GM19328 (cell line): Measurements from ENCODE around the gene ZFP1.

ENCODE experiments used
- ATAC-seq: cut with Tn5 transposase; IDR thresholded peaks from one replicate; pipeline ENCODE4 v1.9.1; 2021; ENCODE audit warnings: mild to moderate bottlenecking, moderate library complexity; ENCODE audit not compliant: unreplicated experiment

Gene ZFP1

DNA sequence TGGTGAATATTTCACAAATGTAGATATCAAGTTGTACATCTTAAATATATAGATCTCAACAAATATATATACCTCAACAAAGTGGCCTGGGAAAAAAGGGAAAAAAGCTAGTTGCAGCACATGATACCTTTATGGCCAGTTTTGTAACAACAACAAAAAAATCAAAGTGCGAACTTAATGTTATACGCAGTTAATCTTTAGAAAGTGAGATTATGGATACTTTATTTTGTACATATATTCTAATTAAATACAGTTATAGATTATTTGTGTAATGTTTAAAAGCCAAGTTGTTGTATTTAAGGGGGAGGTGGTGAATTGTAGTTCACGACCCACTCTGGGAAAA, 385 bp upstream of the ZFP1 start:
- no peak for ATAC-seq

DNA sequence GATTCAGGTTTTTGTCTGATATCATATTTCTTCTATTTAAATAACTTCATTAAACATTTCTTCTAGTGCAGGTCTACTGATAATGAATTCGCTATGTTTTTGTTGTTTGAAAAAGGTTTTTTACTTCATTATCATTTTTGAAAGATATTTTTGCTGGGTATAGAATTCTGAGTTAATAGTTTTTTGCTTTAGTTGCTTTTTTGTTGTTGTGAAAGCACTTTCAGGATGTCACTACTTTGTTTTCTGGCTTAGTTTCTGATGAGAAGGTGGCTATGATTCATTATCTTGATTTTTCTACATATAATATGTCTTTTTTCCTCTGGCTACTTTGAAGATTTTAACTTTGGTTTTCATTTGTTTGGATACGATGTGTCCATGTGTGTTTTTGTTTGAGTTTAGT, 3.5 kb downstream of the ZFP1 start:
- ATAC-seq = no peak

DNA sequence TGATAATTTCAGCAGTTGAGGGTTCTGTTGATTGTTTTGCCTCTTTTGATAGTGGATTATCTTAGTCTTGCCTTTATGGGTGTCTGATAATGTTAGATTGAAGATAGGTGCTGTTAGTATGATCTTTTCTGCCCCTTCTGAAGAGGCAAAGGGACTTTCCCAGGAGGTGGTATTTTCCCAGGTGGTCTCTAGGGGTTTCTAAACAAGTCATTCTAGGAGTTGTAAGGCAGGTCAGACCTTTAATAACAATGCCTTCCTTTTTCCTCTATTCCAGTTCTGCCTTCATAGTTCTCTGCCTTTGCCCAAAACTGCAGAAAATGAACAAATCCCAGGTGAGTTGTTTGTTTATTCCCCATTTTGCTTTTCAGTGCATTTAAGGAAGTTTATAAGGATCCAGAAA, 4.3 kb downstream of the ZFP1 start:
- ATAC-seq = no peak

DNA sequence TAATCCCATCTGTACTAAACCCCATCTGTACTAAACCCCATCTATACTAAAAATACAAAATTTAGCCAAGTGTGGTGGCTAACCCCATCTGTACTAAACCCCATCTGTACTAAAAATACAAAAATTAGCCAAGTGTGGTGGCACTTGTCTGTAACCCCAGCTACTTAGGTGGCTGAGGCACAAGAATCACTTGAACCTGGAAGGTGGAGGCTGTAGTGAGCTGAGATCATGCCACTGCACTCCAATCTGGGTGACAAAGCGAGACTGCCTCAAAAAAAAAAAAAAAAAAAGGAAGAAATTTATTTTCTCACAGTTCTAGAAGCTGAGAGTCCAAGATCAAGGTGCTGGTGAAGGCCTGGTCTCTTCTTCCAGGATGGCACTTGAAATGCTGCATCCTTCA, 12.1 kb downstream of the ZFP1 start:
- no peak for ATAC-seq

DNA sequence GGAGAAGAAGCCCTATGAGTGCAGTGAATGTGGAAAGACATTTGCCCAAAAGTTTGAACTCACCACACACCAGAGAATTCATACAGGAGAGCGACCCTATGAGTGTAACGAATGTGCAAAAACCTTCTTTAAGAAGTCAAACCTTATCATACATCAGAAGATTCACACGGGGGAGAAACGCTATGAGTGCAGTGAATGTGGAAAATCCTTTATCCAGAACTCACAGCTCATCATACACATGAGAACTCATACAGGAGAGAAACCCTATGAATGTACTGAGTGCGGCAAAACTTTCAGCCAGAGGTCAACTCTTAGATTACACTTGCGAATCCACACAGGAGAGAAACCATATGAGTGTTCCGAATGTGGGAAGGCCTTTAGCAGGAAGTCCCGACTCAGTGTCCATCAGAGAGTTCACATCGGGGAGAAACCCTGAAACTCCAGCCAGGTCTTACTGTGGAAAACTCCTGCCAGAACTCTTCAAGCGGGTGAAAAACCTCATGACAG, 21.6 kb downstream of the ZFP1 start:
- ATAC-seq = no peak

DNA sequence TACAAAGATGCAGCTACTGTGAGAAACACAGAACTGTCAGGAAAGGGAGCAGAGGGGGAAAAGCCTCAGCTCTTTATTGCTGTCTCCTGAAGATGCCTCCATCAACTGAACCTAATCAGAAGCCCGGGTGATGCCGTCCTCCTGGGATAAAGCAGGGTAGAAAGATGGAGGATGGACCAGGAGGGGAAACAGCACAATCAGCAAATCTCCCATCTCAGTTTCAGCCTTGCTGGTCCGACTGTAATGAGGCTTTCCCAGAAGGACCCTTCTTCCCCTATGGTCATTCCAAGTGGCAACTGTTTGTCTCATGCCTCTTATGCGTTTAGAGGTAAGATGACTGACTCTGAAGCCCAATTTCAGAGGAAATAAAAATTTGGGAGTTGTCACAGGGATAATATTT, 24.3 kb downstream of the ZFP1 start:
- ATAC-seq = no peak

DNA sequence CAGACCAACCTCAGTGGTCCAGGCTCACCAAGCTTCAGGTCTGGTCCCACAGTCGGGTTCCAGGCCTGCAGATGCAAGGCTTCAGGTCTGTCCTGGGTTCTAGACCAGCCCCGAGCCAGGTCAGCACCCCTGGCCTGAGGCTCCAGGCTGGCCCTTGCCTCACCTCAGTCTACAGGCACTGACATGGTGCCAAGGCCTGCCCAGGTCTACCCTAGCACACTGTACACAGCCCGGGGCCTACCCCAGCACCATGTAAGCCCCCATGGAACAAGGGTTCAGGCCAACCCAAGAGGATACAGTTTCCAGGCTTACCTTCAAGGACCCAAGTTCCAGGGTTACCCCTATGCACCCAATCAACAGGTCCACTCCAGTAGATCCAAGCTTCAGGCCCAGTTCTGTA, 26.8 kb downstream of the ZFP1 start:
- no peak for ATAC-seq

DNA sequence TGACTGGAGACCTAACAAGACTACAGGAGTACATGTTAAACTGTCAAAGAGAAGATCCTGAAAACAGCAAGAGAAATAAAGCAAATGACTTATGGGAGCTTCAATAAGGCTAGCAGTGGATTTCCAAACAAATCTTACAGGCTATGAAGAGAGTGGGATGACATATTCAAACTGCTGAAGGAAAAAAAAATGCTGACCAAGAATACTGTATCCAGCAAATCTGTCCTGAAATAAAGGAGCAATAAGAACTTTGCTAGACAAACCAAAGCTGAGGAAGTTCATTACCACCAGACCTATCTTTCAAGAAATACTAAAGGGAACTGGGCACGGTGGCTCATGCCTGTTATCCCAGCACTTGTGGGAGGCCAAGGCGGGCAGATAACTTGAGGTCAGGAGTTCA, 28.6 kb downstream of the ZFP1 start:
- no peak for ATAC-seq

DNA sequence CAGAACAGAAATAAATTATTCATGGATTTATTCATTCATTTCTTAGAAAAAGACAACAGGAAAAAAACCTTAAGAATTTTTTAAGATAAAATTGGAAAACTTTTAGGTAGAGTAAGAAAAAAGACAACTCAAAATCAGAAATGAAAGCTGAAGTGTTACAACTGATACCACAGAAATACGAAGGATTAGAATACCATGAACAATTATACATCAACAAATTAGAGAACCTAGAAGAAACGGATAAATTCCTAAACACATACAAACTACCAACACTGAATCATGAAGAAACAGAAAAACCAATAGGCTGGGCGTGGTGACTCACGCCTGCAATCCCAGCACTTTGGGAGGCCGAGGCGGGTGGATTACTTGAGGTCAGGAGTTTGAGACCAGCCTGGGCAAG, 30.9 kb downstream of the ZFP1 start:
- ATAC-seq = no peak

DNA sequence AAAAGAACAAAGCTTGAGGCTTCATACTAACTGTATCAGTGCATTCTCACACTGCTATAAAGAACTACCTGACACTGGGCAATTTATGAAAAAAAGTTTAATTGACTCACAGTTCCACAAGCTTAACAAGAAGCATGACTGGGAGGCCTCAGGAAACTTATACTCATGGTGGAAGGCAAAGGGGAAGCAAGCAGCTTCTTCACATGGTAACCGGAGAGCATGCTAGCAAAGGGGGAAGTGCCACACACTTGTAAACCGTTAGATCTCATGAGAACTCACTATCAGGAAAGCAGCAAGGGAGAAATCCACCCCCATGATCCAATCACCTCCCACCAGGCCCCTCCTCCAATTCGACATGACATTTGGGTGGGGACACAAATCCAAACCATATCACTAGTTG, 33.3 kb downstream of the ZFP1 start:
- ATAC-seq = no peak

DNA sequence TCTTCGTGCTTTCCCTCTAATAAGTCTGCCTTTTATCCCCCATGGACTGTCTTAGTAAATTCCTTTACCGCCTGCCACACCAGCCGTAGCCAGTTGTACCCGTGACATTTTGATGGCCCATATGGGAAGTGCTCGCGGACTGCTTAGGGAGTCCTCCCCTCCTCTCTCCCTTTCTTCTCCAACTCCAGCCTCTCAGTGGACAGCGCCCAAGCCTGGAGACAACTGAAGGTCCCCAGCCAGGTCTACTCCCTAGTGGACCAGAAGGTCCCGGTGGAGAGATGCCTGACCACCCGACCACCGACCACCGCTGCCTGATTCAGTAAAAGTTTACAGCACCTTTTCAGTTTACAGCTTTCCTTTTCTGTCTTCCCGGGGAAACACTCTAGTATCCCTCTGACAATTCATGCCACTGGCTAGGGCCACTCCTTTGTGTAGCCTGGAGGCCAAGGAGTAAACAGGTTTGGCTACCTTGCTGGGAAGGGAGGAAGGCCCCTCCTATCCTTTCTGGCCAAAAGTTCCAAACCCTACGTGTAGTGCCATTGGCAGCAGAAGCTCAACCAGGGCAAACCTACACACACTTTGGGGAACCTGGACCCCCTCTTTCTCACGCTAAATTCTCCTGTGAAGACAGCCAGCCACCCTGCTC, 40.6 kb downstream of the ZFP1 start:
- ATAC-seq = no peak

DNA sequence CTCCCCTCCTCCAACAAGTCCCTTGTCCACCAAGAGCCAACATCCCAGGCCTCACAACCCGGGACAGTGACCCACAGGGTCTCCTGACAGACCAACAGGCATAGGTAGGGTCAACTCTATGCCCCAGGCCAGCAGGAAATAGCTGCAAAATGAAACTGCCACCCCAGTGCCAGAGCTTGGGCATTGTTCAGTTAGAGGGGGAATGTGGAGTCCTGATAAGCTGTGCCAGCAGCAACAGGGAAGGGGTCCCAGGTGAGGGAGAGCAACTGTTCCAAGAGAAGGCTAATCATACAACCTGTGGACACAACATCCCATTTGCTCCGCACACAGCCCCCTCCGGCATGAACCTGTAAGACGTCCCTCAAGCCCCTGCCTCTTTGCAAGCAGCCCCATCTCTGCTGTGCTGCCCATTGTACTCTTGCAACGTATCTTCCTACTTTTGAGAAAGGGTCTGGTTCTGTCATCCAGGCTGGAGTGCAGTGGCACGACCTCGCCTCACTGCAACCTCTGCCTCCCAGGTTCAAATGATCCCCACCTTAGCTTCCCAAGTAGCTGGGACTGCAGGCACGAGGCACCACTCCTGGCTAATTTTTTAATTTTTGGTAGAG, 41.4 kb downstream of the ZFP1 start:
- ATAC-seq = no peak

DNA sequence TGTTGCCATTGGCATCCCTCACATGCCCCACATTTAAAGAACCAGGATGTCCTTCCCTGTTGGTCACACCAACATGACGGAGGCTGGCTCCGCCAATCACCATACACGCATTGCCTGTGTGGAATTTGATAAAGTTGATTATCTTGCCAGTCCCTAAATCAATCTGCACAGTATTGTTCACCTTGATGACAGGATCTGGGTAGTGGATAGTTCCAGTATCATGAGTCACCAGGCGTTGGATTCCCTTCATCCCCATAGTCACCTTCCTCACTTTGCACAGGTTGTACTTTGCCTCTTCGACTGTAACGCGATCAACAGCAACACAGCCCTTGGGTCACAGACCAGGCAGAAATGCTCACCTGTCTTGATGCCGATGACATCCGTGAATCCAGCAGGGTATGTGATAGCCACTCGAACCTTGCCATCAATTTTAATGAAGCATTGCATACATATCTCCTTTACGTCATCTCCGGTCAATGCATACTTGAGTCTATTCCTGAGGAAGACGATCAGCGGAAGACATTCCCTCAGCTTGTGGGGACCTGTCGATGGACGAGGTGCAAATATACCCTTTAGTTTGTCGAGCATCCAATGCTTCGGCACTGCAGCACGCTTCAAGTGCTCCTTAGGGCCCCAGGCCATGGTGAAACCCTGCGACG, 44.4 kb downstream of the ZFP1 start:
- ATAC-seq = no peak

DNA sequence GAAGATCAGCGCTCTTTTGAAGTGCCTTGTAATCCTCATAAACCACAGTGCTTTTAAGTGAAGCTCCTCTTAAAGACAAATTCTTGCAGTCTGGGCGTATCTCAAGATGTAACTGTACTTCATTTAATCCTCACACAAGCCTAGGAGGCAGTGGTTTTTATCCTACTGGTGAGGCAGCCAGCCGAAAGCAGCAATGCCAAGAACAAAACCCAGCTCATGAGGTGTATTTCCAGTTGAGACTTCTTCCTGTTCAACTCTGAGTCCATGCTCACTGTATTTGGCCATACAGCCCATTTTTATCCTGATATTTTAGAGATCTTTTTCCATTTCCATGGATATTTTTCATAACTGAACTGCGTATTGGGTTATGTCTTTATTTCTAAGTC, 44.9 kb downstream of the ZFP1 start:
- no peak for ATAC-seq

DNA sequence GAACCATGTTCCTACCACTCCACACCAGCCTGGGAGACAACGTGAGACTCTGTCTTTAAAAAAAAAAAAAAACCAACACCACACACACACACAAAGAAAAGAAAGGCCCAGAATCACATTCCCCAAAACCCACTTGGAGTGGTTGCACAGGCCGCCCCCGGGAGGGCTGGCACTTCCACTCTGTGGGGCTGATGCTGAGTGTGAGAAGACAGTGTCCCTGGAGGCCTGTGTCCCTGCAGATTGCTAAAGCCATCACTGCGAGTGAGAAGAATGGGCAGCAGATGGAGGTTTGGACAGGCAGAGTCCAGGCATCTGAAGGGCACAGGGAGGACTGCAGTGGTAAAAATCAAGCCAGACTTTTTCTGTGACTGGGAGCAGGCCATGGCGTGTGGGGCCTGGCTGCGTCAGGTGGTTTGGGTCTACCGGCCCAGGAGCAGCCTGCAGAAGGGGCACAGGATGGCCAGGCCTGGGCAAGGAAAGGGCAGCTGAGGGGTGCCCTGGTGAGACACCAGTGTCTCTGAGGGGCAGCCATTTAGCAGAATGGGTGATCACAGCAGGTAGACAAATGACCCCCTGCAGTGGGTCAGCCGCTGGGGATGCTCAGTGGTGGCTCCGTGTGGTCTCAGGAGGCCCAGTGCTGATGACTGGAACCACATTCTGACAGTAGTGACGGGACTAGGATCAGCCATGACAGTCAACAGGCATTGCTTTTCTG, 45.6 kb downstream of the ZFP1 start:
- no peak for ATAC-seq

DNA sequence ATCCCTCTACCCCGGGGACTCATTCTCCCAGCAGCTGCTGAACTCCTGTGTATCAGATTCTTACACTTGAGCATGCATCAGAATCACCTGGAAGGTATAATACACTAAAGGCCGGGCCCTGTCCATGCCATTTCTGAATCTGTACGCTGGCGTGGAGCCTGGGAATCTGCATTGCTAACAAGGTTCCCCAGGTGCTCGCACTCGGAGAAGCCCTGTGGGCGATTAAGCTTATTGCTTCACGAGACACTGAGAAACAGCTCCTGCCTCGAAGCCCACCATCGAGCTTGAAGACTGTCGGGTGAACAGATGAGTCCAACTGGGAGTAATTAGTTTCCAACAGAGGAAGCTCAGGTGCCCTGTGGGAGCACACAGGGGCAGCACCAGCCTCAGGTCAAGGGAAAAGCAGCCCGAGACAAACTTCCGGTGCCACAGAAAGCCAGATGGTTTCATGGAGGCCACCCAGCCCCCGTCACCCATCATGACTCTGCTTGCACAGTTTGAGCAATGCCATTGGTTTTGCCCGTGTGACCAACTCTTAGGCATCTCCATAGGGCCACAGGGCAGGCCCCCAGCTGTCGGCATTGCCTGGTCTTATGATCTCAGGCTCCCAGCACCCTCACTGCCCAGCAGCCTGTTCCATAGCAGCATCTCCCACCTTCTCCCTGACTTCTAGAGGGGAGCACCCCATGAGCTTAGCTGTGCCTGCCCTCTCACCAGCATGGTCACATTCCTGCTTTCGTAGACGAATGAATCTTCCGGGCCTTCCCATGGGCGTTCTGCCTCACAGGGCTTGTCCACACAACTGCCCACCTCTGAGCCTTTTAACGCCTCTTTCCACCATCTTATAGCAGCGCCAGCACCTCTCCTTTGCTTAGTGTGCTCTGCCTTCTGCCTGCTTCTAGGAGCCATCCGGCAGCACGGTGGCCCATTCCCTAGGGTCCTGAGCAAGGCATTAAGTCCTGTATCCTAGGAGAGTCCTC, 47.8 kb downstream of the ZFP1 start:
- no peak for ATAC-seq

DNA sequence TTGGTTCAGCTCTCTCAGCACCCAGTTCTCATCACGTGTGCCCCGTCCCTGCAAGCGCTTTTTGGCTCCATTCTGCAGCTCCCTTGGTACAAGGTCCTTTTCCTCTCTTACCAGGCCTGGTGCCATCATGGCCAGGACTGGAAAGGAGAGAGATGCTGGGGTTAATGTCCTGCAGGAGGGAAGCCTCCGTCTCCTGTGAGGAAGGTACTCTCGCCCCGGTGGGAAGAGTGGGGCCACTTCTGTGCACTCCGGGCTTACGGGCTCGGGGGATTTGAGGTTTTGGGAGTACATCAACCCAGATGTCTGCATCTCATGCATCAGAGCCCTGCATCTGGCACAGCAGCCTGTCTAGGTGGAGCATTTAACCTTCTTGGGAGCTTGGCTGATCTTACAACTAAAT, 48.5 kb downstream of the ZFP1 start:
- no peak for ATAC-seq

DNA sequence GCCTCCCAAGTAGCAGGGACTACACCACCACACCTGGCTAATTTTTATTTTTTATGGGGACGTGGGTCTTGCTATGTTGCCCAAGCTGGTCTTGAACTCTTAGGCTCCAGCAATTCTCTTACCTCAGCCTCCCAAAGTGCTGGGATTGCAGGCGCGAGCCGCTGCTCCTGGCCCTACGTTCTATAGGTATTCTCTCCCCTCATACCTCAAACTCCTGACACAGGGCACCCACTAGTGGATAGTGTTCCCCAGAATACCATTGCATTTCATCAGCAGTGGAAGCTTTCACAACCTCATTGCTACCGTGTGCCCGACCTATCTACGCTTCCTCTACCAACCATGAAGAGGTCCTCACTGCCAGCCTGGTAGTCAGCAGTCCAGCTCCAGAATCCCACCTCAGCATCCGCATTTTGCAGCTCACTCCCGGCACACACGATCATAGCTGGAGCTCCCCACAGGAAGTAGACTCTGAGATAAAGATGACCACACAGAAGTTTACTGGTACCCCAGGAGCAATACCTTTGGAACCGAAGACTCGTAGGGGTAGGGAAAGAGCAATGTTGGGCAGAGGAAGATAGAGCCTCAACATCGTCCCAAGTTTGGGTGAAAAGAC, 49.3 kb downstream of the ZFP1 start:
- ATAC-seq = no peak

DNA sequence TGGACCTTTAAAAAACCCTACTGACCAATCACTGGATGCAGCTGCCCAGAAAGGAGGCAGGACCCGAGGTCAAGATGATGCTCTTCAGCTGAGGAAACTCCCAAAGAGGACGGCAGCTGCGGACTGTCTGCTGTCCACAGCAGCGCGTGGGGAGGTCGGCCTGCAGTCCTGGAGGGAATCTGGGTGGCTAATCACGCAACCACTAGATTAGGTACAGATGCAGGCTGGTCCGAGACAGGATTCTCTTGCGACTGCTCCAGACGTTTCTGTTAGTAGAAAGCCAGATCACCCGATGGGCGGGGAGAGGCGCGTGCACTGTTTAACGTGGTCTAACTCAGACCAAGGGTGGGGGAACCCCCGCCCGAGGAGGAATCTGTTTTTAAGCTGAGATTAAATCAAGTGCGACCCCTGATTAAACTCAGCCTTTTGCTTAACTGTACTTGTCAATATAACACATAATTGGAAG, 49.8 kb downstream of the ZFP1 start:
- no peak for ATAC-seq

DNA sequence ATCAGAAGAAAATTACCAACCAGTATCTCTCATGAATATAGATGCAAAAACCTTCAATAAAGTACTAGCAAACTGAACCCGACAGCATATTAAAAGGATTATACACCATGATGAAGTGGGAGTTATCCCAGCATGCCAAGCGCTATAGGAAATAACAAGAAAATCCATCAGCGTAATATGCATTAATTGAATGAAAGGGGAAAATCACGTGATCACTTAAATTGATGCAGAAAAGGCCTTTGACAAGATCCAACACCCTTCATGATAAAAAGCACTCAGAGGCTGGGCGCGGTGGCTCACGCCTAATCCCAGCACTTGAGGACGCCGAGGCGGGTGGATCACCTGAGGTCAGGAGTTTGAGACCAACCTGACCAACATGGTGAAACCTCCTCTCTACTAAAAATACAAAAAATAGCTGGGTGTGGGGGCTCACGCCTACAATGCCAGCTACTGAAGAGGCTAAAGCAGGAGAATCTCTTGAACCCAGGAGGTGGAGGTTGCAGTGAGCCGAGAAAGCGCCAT, 53.8 kb downstream of the ZFP1 start:
- no peak for ATAC-seq
